GM19023 (cell line): ENCODE data around the gene DSCAM.

Experiments
- ATAC-seq: cut with Tn5 transposase; IDR thresholded peaks from one replicate; pipeline ENCODE4 v1.9.1; 2021; ENCODE audit warnings: mild to moderate bottlenecking, moderate library complexity; ENCODE audit not compliant: unreplicated experiment

Gene DSCAM

GRCh38 chr21:40788635-40789034, 58.3 kb downstream of the DSCAM start:
- ATAC-seq, result no peak

- ATAC-seq, result no peak
These were observed 63.6 kb downstream of the DSCAM start for GRCh38 chr21:40783404-40783803.

- no peak for ATAC-seq
These were observed 76.4 kb downstream of the DSCAM start for GRCh38 chr21:40770435-40771055.

GRCh38 chr21:40769231-40769630, 77.7 kb downstream of the DSCAM start:
- ATAC-seq, result no peak

- no peak for ATAC-seq
These were observed 78.9 kb downstream of the DSCAM start for GRCh38 chr21:40768056-40768455.

- no peak for ATAC-seq
These were observed 80.6 kb downstream of the DSCAM start for GRCh38 chr21:40766381-40766780.

- ATAC-seq, result no peak
These were observed 81.1 kb downstream of the DSCAM start for GRCh38 chr21:40765811-40766210.

GRCh38 chr21:40760821-40761220, 86.1 kb downstream of the DSCAM start:
- no peak for ATAC-seq

- ATAC-seq, result no peak
These were observed 87.9 kb downstream of the DSCAM start for GRCh38 chr21:40759061-40759460.

- ATAC-seq, result no peak
These were observed 89.6 kb downstream of the DSCAM start for GRCh38 chr21:40757366-40757765.

- ATAC-seq, result no peak
These were observed 92.5 kb downstream of the DSCAM start for GRCh38 chr21:40754466-40754865.

- no peak for ATAC-seq
These were observed 93.2 kb downstream of the DSCAM start for GRCh38 chr21:40753756-40754155.

GRCh38 chr21:40752125-40752524, 94.8 kb downstream of the DSCAM start:
- ATAC-seq, result no peak

GRCh38 chr21:40751221-40751620, 95.7 kb downstream of the DSCAM start:
- ATAC-seq, result no peak

- ATAC-seq, result no peak
These were observed 110.8 kb downstream of the DSCAM start for GRCh38 chr21:40736145-40736544.

- no peak for ATAC-seq
These were observed 113.9 kb downstream of the DSCAM start for GRCh38 chr21:40733024-40733397.

GRCh38 chr21:40732253-40733023, 114.5 kb downstream of the DSCAM start:
- ATAC-seq, result no peak

GRCh38 chr21:40731206-40731605, 115.8 kb downstream of the DSCAM start:
- ATAC-seq, result no peak

GRCh38 chr21:40730426-40730800, 116.5 kb downstream of the DSCAM start:
- no peak for ATAC-seq

GRCh38 chr21:40729761-40730425, 117.1 kb downstream of the DSCAM start:
- no peak for ATAC-seq

GRCh38 chr21:40723966-40724365, 123.0 kb downstream of the DSCAM start:
- ATAC-seq, result no peak

- no peak for ATAC-seq
These were observed 123.6 kb downstream of the DSCAM start for GRCh38 chr21:40723317-40723716.
